GM19397 (cell line): ENCODE results near the gene JPH2.

Experiments
- ATAC-seq: cut with Tn5 transposase; IDR thresholded peaks from one replicate; pipeline ENCODE4 v1.9.1; 2021; ENCODE audit warnings: mild to moderate bottlenecking, moderate library complexity; ENCODE audit not compliant: unreplicated experiment

JPH2 gene

DNA sequence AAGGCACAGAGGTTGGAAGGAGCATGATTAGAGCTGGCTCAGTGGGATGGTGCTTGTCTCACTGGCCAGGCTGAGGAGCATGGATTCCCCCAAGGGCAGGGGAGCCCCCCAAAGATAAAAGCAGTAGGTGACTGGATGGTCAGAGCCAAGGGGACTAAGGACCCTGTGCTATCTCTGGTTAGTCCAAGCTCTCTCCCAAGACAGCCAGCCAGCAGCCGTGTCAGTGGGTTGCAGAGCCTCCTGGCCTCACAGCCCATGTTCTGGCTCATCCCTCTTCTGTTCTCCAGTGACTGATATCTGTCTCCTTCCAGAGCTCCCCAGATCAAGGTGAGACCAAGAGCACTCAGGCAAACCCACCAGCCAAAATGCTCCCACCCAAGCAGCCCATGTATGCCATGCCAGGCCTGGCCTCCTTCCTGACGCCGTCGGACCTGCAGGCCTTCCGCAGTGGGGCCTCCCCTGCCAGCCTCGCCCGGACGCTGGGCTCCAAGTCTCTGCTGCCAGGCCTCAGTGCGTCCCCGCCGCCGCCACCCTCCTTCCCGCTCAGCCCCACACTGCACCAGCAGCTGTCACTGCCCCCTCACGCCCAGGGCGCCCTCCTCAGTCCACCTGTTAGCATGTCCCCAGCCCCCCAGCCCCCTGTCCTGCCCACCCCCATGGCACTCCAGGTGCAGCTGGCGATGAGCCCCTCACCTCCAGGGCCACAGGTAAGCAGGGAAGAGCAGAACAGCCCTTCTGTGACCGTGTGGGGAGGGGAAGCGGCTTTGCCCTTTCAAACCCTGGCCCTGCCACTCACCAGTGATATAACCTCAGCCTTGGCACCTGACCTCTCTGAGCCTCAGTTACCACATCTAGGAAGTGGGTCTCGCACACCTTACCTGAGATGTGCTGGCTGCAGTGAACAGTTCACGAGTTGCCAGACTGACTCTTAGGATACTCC, 121.3 kb downstream of the JPH2 start:
- ATAC-seq, result no peak

- ATAC-seq, result no peak
These were observed 122.2 kb downstream of the JPH2 start for GRCh38 chr20:44064501-44065400.
